ENCODE results near the gene APBA1. TPM values are rescaled to one million over a fixed set of nuclear protein-coding genes. Genes with fewer than 3 reads are reported as not detected.

APBA1 gene
- total and polyA plus RNA-seq, 2 of the 4 experiments (the other 2 are of a cell fraction), result 3.8 to 5.1 TPM

DNA sequence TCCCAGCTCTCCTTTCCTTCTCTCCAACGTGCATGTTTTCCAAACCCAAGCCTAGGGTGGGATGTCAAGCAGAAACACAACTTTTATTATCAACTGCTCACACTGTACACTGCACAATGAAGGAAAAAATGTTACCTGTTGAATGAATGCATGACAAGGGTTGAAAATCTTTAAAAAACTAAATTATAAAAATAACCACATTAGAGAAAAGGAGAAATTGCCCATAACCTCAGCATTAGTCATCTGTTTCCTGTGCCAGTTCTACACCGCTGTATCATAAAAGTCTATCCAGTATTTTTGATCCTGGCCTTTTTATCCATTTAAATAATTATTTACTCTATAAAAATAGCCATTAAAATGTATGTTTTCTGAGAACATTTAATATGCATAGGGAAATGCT is 101.1 kb downstream of the APBA1 start:
- H3K9me1 ChIP-seq (ENCODE audit: insufficient read depth, low read length), result peaks cover 14% of the 10 kb centered on the region
- no peaks in the 10 kb centered on the region for H3K36me3 ChIP-seq (ENCODE audit: control insufficient read depth, insufficient read depth, low read length)
- H3K56ac ChIP-seq (ENCODE audit: extremely low read depth, insufficient read depth, low read length), result no peak overlapping the region
- H3K4me1 ChIP-seq (ENCODE audit: control insufficient read depth, insufficient read depth, low read length), result peaks cover 10% of the 10 kb centered on the region
- no peak overlapping the region for H2BK5ac ChIP-seq (ENCODE audit: low read depth, low read length, poor library complexity, severe bottlenecking)
- no peaks in the 10 kb centered on the region for H3K9me3 ChIP-seq (ENCODE audit: control insufficient read depth, insufficient read depth, low read length)
- intact Hi-C loops (cut with micrococcal nuclease), result no loop called here
- no peak for DNase-seq
- no peaks in the 10 kb centered on the region for H3K27me3 ChIP-seq (ENCODE audit: control insufficient read depth, insufficient read depth, low read length)
- no TSS peak for BruUV-seq (replicated peaks)
- H3K14ac ChIP-seq (replicated peaks; ENCODE audit: low read depth, low read length), result no peak overlapping the region; the same call in 1 of the 2 replicates
- no peak overlapping the region for H2AK9ac ChIP-seq (replicated peaks; ENCODE audit: low read depth, low read length, poor library complexity)
- whole genome bisulfite sequencing, 2 experiments (ENCODE audit: extremely low coverage in 2 of 2, insufficient read length in 1 of 2), result no CpG with 5 or more reads among the region's 2 CpGs
- dilution Hi-C loops (cut with HindIII; ENCODE audit: low sequenced_read_pairs, unreplicated experiment), result no loop called here
- H2AFZ ChIP-seq (replicated peaks; ENCODE audit: low read length, poor library complexity), result no peak overlapping the region
- ChIA-PET CTCF (no interaction called here), POLR2A (ENCODE audit: unreplicated experiment) (no interaction called here)
- no peak overlapping the region for H4K91ac ChIP-seq (ENCODE audit: insufficient read depth, low read depth, low read length)
- no peak for TF ChIP-seq RCOR1 (IDR thresholded peaks at IDR 0.05; ENCODE audit: insufficient replicate concordance, low read length)
- TF ChIP-seq, protein P1, sequence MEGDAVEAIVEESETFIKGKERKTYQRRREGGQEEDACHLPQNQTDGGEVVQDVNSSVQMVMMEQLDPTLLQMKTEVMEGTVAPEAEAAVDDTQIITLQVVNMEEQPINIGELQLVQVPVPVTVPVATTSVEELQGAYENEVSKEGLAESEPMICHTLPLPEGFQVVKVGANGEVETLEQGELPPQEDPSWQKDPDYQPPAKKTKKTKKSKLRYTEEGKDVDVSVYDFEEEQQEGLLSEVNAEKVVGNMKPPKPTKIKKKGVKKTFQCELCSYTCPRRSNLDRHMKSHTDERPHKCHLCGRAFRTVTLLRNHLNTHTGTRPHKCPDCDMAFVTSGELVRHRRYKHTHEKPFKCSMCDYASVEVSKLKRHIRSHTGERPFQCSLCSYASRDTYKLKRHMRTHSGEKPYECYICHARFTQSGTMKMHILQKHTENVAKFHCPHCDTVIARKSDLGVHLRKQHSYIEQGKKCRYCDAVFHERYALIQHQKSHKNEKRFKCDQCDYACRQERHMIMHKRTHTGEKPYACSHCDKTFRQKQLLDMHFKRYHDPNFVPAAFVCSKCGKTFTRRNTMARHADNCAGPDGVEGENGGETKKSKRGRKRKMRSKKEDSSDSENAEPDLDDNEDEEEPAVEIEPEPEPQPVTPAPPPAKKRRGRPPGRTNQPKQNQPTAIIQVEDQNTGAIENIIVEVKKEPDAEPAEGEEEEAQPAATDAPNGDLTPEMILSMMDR (conservative IDR thresholded peaks at IDR 0.05; ENCODE audit: low read depth, low read length), result no peak
- no peak for TF ChIP-seq FOS (IDR thresholded peaks at IDR 0.05; ENCODE audit: low read depth, low read length)
- no peak for TF ChIP-seq RAD21 (IDR thresholded peaks at IDR 0.05; ENCODE audit: low read length)
- no peak for TF ChIP-seq USF2 (IDR thresholded peaks at IDR 0.05; ENCODE audit: low read depth, low read length)
- H3K9ac ChIP-seq (ENCODE audit: low read depth, low read length), result no peak overlapping the region
- no peak overlapping the region for H3K4me3 ChIP-seq (ENCODE audit: insufficient read depth, low read depth, low read length)
- no peak overlapping the region for H3K4me2 ChIP-seq (ENCODE audit: low read depth, low read length)
- no peak overlapping the region for H2BK120ac ChIP-seq (ENCODE audit: low read depth, low read length)
- H2BK20ac ChIP-seq (ENCODE audit: low read depth, low read length), result no peak overlapping the region
- H3K27ac ChIP-seq (ENCODE audit: insufficient read depth, low read length), result no peak overlapping the region
- ATAC-seq (ENCODE audit: low read depth), result no peak
- H3K79me1 ChIP-seq (ENCODE audit: low read depth in 1 of 2, low read length in 2 of 2), result peaks cover 0 to 10% of the 10 kb centered on the region in 2 experiments; a peak in 2 of 4 replicates
- no peak overlapping the region for H2BK15ac ChIP-seq (ENCODE audit: low read depth, low read length)
- H3K23ac ChIP-seq (ENCODE audit: low read depth, low read length), result no peak overlapping the region
- no peak overlapping the region for H3K4ac ChIP-seq (ENCODE audit: low read depth, low read length)
- no peak overlapping the region for H4K5ac ChIP-seq (ENCODE audit: low read depth, low read length)
- no peak overlapping the region for H3K18ac ChIP-seq (ENCODE audit: low read depth, low read length)
- peaks cover 3% of the 10 kb centered on the region; the same call in 1 of the 2 replicates for H4K20me1 ChIP-seq (ENCODE audit: insufficient read depth, low read length)
- H4K8ac ChIP-seq (ENCODE audit: low read depth in 2 of 2, low read length in 2 of 2), result no peak overlapping the region
- in situ Hi-C loops (cut with MboI; ENCODE audit: low sequenced_read_pairs), result loop anchor here (5.0 to 25.0 kb wide), 3 partner anchors 49 to 666 kb away; no protein-coding TSS in a partner anchor
- H2AK5ac ChIP-seq (ENCODE audit: low read depth, low read length), result no peak overlapping the region

Data from IMR-90 (cell line).